ENCODE results near the gene LRRC63. TPM values are rescaled to one million over a fixed set of nuclear protein-coding genes. Genes with fewer than 3 reads are reported as not detected.

LRRC63 gene
- total and polyA plus RNA-seq, 9 of the 15 experiments (the other 6 are each of a cell fraction or from before 2014, with no cell fraction given), result 0.07 to 0.41 (median 0.24) TPM; not detected in 1

DNA sequence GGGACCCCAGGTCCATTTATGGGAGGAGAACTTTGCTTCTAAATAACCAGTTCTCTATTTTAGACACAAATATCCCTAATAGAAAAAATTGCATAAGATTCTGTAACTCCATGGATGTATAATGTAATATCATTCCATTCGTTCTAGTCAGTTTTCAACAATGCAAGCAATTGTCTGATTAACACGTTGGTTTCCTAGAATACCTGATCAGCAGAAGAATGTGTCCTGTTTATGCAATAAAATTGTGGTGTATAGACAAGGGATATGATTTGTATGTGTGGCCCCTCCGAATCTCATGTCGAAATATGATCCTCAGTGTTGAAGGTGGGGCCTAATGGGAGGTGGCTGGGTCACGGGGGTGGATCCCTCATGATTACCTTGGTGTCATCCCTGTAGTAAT lies 113.2 kb downstream of the LRRC63 start:
- DNase-seq (ENCODE audit: extremely low read depth in 1 of 4, low spot score in 3 of 4) (no peak), FAIRE-seq (no peak), ATAC-seq (no peak)
- Histone ChIP-seq H3K9ac (ENCODE audit: insufficient read depth in 1 of 2, low read depth in 2 of 2, low read length in 2 of 2) (no peak overlapping the region), H3K27ac (ENCODE audit: extremely low read depth, low read depth, low read length) (no peak overlapping the region), H3K4me2 (ENCODE audit: insufficient read depth, low read length) (no peak overlapping the region), H3K4me1 (replicated peaks in 1 of 2; ENCODE audit: control insufficient read depth in 2 of 2, insufficient read depth in 2 of 2, low read length in 2 of 2) (no peaks in the 10 kb centered on the region; a peak in 1 of 5 replicates), H3K4me3 (no peak overlapping the region), H2AFZ (ENCODE audit: low read depth, low read length) (no peak overlapping the region), H3K9me3 (replicated peaks; ENCODE audit: control insufficient read depth, insufficient read depth, low read depth, low read length) (no peaks in the 10 kb centered on the region; the same call in 1 of the 2 replicates), H3K36me3 (ENCODE audit: control insufficient read depth, insufficient read depth, low read length) (no peaks in the 10 kb centered on the region), H4K20me1 (replicated peaks; ENCODE audit: control insufficient read depth, insufficient read depth, low read length) (no peaks in the 10 kb centered on the region), H3K79me2 (ENCODE audit: control insufficient read depth, insufficient read depth, low read length) (no peaks in the 10 kb centered on the region), H3K27me3 (ENCODE audit: control insufficient read depth in 2 of 2, insufficient read depth in 2 of 2, low read length in 2 of 2) (no peaks in the 10 kb centered on the region), H3K9me1 (ENCODE audit: control insufficient read depth, insufficient read depth, low read length) (no peaks in the 10 kb centered on the region)
- POLR2A ChIA-PET, result no interaction called here
- WGBS (ENCODE audit: insufficient coverage, low coverage, missing lambda C conversion rate), result 27% methylated on average over 5 of the region's 5 CpGs
- intact Hi-C loops (cut with micrococcal nuclease), result loop anchor here (5.0 to 10.0 kb wide), 2 partner anchors 398 to 700 kb away; no protein-coding TSS in a partner anchor
- CTCF ChIA-PET (ENCODE audit: low intra/inter-chr PET ratio), result no interaction called here
- in situ Hi-C loops (cut with MboI), result loop anchor here (25.0 kb wide), 1 partner anchor 388 kb away; no protein-coding TSS in a partner anchor
- no TSS peak for BruUV-seq (replicated peaks)
- TF ChIP-seq GABPB1 (CRISPR knock-in tag; IDR thresholded peaks at IDR 0.05) (no peak), GTF2F1 (IDR thresholded peaks at IDR 0.05; ENCODE audit: low read depth, low read length) (no peak), KDM1A (IDR thresholded peaks at IDR 0.05) (no peak), MCM3 (IDR thresholded peaks at IDR 0.05) (no peak), ZNF324 (CRISPR knock-in tag; IDR thresholded peaks at IDR 0.05) (no peak), SMARCB1 (IDR thresholded peaks at IDR 0.05; ENCODE audit: insufficient read length, low read depth) (no peak), FUS (optimal IDR thresholded peaks at IDR 0.05; ENCODE audit: low read depth, low read length) (no peak), EP400 (IDR thresholded peaks at IDR 0.05) (no peak), ZKSCAN8 (CRISPR knock-in tag; IDR thresholded peaks at IDR 0.05) (no peak), ARHGAP35 (IDR thresholded peaks at IDR 0.05; ENCODE audit: partially characterized antibody) (no peak), BRF1 (IDR thresholded peaks at IDR 0.05; ENCODE audit: borderline replicate concordance, extremely low read depth, insufficient read length) (no peak), RHOXF2B (CRISPR knock-in tag; conservative IDR thresholded peaks at IDR 0.05) (no peak), SNIP1 (IDR thresholded peaks at IDR 0.05; ENCODE audit: low read depth) (no peak), HDAC2 (IDR thresholded peaks at IDR 0.05) (no peak), ZNF639 (CRISPR knock-in tag; conservative IDR thresholded peaks at IDR 0.05 in 1 of 2, IDR thresholded peaks at IDR 0.05 in 1 of 2) (no peak)
- TF ChIP-seq, protein P1, sequence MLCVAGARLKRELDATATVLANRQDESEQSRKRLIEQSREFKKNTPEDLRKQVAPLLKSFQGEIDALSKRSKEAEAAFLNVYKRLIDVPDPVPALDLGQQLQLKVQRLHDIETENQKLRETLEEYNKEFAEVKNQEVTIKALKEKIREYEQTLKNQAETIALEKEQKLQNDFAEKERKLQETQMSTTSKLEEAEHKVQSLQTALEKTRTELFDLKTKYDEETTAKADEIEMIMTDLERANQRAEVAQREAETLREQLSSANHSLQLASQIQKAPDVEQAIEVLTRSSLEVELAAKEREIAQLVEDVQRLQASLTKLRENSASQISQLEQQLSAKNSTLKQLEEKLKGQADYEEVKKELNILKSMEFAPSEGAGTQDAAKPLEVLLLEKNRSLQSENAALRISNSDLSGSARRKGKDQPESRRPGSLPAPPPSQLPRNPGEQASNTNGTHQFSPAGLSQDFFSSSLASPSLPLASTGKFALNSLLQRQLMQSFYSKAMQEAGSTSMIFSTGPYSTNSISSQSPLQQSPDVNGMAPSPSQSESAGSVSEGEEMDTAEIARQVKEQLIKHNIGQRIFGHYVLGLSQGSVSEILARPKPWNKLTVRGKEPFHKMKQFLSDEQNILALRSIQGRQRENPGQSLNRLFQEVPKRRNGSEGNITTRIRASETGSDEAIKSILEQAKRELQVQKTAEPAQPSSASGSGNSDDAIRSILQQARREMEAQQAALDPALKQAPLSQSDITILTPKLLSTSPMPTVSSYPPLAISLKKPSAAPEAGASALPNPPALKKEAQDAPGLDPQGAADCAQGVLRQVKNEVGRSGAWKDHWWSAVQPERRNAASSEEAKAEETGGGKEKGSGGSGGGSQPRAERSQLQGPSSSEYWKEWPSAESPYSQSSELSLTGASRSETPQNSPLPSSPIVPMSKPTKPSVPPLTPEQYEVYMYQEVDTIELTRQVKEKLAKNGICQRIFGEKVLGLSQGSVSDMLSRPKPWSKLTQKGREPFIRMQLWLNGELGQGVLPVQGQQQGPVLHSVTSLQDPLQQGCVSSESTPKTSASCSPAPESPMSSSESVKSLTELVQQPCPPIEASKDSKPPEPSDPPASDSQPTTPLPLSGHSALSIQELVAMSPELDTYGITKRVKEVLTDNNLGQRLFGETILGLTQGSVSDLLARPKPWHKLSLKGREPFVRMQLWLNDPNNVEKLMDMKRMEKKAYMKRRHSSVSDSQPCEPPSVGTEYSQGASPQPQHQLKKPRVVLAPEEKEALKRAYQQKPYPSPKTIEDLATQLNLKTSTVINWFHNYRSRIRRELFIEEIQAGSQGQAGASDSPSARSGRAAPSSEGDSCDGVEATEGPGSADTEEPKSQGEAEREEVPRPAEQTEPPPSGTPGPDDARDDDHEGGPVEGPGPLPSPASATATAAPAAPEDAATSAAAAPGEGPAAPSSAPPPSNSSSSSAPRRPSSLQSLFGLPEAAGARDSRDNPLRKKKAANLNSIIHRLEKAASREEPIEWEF (CRISPR knock-in tag; IDR thresholded peaks at IDR 0.05), result no peak
- TF ChIP-seq, protein P2, sequence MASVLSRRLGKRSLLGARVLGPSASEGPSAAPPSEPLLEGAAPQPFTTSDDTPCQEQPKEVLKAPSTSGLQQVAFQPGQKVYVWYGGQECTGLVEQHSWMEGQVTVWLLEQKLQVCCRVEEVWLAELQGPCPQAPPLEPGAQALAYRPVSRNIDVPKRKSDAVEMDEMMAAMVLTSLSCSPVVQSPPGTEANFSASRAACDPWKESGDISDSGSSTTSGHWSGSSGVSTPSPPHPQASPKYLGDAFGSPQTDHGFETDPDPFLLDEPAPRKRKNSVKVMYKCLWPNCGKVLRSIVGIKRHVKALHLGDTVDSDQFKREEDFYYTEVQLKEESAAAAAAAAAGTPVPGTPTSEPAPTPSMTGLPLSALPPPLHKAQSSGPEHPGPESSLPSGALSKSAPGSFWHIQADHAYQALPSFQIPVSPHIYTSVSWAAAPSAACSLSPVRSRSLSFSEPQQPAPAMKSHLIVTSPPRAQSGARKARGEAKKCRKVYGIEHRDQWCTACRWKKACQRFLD (CRISPR knock-in tag; IDR thresholded peaks at IDR 0.05), result no peak

Measured in K562 (cell line).